Activated naive CD4-positive, alpha-beta T cell treated with anti-CD3 and anti-CD28 coated beads for 36 hours (primary cell): ENCODE data around the gene GADD45GIP1. TPM values are rescaled to one million over a fixed set of nuclear protein-coding genes. Genes with fewer than 3 reads are reported as not detected.
"Not testable (repeated sequence)": the region's sequence is repeated elsewhere in the genome, so short reads cannot be mapped to it uniquely, and the experiment has no call there.

Source experiments
- CTCF ChIA-PET: fragments of 350-600 bp; sonication (Branson Sonifier 250); formaldehyde crosslinking; loops from one replicate; lab custom pipeline; 2021; ENCODE audit warnings: antibody characterized with exemption; lab: Charles Lee
- DNase-seq: peaks from one replicate; pipeline ENCODE4 v3.0.0-alpha.2; 2020
- H3K27ac Mint-ChIP-seq: one replicate; pipeline ENCODE4 v1.8.0; 2021; ENCODE audit warnings: mild to moderate bottlenecking, mixed read lengths
- H3K27me3 Mint-ChIP-seq: one replicate; pipeline ENCODE4 v1.8.0; 2021; ENCODE audit warnings: low read depth, mixed read lengths
- H3K36me3 Mint-ChIP-seq: one replicate; pipeline ENCODE4 v1.8.0; 2021; ENCODE audit warnings: low read depth, mixed read lengths
- H3K4me1 Mint-ChIP-seq: one replicate; pipeline ENCODE4 v1.8.0; 2021; ENCODE audit warnings: low read depth, mixed read lengths
- H3K4me3 Mint-ChIP-seq: one replicate; pipeline ENCODE4 v1.8.0; 2021; ENCODE audit warnings: mild to moderate bottlenecking, moderate library complexity, mixed read lengths
- H3K9me3 Mint-ChIP-seq: one replicate; pipeline ENCODE4 v1.8.0; 2021; ENCODE audit warnings: mixed read lengths
- intact Hi-C: fragments of 100-400 bp; cut with micrococcal nuclease; formaldehyde crosslinking; loops from one replicate; pipeline ENCODE4 v1.15.1; 2023
- total RNA-seq, 2 experiments: library from RNA; stranded (reverse); gene quantifications; one replicate each; pipeline ENCODE4 v1.2.3, GENCODE V29; 2021

GADD45GIP1 gene
- total RNA-seq, 2 experiments from 2014 or later: 27.4 to 28.6 TPM

DNA sequence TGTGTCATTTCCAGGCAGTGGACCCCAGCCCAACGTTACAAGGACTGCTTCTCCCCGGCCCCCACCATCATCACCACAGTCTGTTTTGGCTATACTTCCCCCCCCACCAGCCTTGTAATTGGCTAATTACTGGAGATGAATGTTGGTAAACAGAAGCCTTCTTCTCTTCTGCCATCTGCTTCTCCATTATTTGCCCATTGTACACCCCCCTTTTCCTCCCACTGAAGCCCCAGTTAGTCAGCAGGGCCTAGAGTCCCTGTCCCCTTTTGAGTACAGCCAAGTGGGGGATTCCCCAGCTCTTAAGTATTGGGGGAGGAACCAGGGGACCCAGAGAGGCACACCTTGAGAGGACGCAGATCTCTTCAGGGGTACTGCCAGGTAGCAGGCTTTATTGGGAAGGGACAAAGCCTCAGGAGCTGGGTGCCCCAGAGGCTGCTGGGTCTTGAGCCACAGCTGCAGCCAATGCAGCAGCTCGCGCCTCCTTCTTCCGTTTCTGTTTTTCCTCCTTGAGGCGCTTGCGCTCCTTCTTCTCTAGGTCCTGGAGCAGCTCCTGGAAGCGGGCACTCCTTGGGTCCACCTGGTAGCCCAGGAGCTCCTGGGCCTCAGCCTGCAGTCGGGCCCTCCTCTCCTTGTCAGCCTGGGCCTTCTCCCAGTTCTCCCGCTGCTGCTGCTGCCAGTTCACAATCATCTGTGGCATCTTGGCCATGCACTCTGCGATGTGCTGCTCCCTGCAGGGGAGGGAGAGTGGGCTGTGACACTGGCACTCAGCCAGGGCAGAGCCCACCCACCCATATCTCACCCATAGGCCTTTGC lies 3.0 kb downstream of the GADD45GIP1 start:
- intact Hi-C loops: loop anchor here (1.0 kb wide), 1 partner anchor 9 kb away; the partner anchor contains the start of gene RAD23A
- H3K27ac Mint-ChIP-seq: peak overlapping the region; percentile 76
- CTCF ChIA-PET: interaction anchor here (0.5 to 6.2 kb wide), 4 partner anchors 11 to 236 kb away, joined by 3 to 36 read pairs (median 3); no protein-coding TSS in a partner anchor
- H3K36me3 Mint-ChIP-seq: peaks cover 36% of the 10 kb centered on the region
- peaks cover 45% of the 10 kb centered on the region for H3K4me1 Mint-ChIP-seq
- DNase-seq: no peak
- no peaks in the 10 kb centered on the region for H3K9me3 Mint-ChIP-seq
- no peak overlapping the region for H3K4me3 Mint-ChIP-seq
- no peaks in the 10 kb centered on the region for H3K27me3 Mint-ChIP-seq

- Mint-ChIP-seq H3K4me3 (no peak overlapping the region), H3K27me3 (no peaks in the 10 kb centered on the region), H3K9me3 (no peaks in the 10 kb centered on the region), H3K36me3 (peaks cover 39% of the 10 kb centered on the region), H3K4me1 (peaks cover 48% of the 10 kb centered on the region), H3K27ac (peak overlapping the region; percentile 76)
- CTCF ChIA-PET: interaction anchor here (6.2 kb wide), 1 partner anchor 12 kb away, joined by 36 read pairs; no protein-coding TSS in a partner anchor
- no peak for DNase-seq
- intact Hi-C loops: no loop called here
Measured at GRCh38 chr19:12953138-12953798, 3.8 kb downstream of the GADD45GIP1 start.

DNA sequence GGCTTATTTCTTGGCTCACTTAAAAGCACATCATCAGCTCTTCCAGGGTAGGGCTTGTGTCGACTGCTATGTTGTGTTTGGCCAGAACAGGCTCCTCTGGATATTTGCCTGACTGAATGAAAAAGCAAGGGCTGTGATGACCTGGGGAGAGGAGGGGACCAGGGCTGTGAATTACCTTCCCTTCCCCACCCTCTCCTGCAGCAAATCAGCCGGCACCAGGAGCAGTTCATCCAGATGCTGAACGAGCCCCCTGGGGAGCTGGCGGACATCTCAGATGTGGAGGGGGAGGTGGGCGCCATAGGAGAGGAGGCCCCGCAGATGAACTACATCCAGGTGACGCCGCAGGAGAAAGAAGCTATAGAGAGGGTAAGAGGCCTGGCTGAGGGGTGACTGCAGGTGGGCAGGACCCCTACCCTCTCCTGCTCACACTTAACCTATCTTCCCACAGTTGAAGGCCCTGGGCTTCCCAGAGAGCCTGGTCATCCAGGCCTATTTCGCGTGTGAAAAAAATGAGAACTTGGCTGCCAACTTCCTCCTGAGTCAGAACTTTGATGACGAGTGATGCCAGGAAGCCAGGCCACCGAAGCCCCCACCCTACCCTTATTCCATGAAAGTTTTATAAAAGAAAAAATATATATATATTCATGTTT lies 4.4 kb downstream of the GADD45GIP1 start:
- Mint-ChIP-seq H3K4me3 (no peak overlapping the region), H3K27ac (peak overlapping the region; percentile 76), H3K36me3 (peaks cover 45% of the 10 kb centered on the region), H3K27me3 (no peaks in the 10 kb centered on the region), H3K9me3 (no peaks in the 10 kb centered on the region), H3K4me1 (peaks cover 53% of the 10 kb centered on the region)
- no peak for DNase-seq
- intact Hi-C loops: no loop called here
- CTCF ChIA-PET: interaction anchor here (0.6 to 6.2 kb wide), 2 partner anchors 13 to 61 kb away, joined by 3 to 36 read pairs; no protein-coding TSS in a partner anchor

DNA sequence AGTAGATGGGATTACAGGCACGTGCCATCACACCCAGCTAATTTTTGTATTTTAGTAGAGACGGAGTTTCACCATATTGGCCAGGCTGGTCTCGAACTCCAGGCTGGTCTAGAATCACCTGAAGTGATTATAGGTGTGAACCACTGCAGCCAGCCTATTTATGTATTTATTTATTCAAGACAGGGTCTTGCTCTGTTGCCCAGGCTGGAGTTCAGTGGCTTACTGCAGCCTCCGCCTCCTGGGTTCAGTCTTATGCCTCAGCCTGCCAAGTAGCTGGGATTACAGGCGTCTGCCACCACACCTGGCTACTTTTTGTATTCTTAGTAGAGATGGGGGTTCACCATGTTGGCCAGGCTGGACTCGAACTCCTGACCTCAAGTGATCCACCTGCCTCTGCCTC lies 5.0 kb downstream of the GADD45GIP1 start:
- Mint-ChIP-seq H3K27ac (peak overlapping the region; percentile 48), H3K4me1 (peaks cover 55% of the 10 kb centered on the region), H3K36me3 (peaks cover 47% of the 10 kb centered on the region)
- H3K27me3 Mint-ChIP-seq, H3K9me3 Mint-ChIP-seq, intact Hi-C loops, H3K4me3 Mint-ChIP-seq, DNase-seq: not testable (repeated sequence)
- CTCF ChIA-PET: interaction anchor here (0.6 to 6.2 kb wide), 2 partner anchors 13 to 61 kb away, joined by 3 to 36 read pairs; no protein-coding TSS in a partner anchor

- Mint-ChIP-seq H3K27ac (peak overlapping the region; percentile 59), H3K27me3 (no peaks in the 10 kb centered on the region), H3K4me3 (no peak overlapping the region), H3K9me3 (no peaks in the 10 kb centered on the region), H3K4me1 (peaks cover 52% of the 10 kb centered on the region), H3K36me3 (peaks cover 64% of the 10 kb centered on the region)
- CTCF ChIA-PET: interaction anchor here (1.4 kb wide), 1 partner anchor 16 kb away, joined by 8 read pairs; no protein-coding TSS in a partner anchor
- no peak for DNase-seq
- intact Hi-C loops: no loop called here
Measured at GRCh38 chr19:12949363-12950283, 7.4 kb downstream of the GADD45GIP1 start.

DNA sequence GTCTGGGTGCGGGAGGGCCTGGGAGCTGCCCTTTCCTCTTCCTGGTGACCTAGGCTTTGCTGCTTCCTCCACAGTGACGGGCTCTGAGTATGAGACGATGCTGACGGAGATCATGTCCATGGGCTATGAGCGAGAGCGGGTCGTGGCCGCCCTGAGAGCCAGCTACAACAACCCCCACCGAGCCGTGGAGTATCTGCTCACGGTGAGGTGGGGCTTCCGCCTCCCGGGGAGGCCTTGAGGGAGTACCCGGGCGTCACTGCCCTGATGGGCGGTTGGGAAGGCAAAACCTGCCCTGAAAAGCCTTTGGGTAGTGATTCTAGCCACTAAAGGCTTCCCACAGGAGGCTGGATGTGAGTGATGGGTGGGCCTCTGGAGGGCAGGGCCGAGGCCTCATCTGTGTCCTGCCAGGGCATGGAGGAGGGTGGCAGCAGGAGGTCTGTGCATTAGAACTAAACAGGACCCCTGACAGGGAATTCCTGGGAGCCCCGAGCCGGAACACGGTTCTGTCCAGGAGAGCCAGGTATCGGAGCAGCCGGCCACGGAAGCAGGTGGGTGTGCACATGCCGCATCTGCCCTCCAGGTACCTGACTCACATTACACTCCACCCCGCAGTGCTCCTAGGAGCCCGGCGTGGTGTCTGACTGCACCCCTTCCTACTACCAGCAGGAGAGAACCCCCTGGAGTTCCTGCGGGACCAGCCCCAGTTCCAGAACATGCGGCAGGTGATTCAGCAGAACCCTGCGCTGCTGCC lies 8.2 kb downstream of the GADD45GIP1 start:
- CTCF ChIA-PET: interaction anchor here (1.2 to 2.8 kb wide), 2 partner anchors 17 to 145 kb away, joined by 3 to 17 read pairs; no protein-coding TSS in a partner anchor
- Mint-ChIP-seq H3K27ac (no peak overlapping the region), H3K27me3 (no peaks in the 10 kb centered on the region), H3K9me3 (no peaks in the 10 kb centered on the region), H3K4me1 (peaks cover 50% of the 10 kb centered on the region), H3K4me3 (no peak overlapping the region), H3K36me3 (peaks cover 69% of the 10 kb centered on the region)
- intact Hi-C loops: no loop called here
- no peak for DNase-seq

DNA sequence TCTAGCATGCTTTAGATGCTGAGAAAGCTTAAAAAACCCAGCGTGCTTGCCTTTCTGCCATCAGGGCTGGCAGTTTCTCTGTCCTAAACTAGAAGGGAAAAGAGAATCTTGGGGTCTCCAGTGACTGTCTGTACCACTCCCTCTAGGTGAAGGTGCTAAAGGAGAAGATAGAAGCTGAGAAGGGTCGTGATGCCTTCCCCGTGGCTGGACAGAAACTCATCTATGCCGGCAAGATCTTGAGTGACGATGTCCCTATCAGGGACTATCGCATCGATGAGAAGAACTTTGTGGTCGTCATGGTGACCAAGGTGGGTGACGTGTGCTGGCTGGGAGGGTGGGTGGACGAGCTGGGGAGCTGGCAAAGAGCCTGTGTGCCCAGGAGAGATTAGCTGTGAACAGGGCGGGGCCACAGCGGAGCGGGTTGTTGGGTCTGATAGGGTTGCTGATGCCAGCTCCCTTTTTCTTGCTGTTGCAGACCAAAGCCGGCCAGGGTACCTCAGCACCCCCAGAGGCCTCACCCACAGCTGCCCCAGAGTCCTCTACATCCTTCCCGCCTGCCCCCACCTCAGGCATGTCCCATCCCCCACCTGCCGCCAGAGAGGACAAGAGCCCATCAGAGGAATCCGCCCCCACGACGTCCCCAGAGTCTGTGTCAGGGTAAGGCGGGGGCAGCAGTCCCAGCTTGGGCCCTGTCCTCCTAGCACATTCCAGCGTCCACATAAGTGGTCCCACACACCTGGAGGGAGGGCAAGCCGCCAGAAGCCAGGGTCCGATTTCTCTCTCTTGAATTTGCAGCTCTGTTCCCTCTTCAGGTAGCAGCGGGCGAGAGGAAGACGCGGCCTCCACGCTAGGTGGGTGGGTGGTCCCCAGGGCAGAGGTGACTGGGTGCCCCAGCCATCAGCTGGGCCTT lies 9.1 kb downstream of the GADD45GIP1 start:
- intact Hi-C loops: no loop called here
- H3K9me3 Mint-ChIP-seq: no peaks in the 10 kb centered on the region
- no peak for DNase-seq
- H3K27ac Mint-ChIP-seq: no peak overlapping the region
- H3K4me1 Mint-ChIP-seq: peaks cover 48% of the 10 kb centered on the region
- CTCF ChIA-PET: interaction anchor here (1.0 to 2.8 kb wide), 3 partner anchors 15 to 146 kb away, joined by 3 to 17 read pairs (median 3); no protein-coding TSS in a partner anchor
- no peaks in the 10 kb centered on the region for H3K27me3 Mint-ChIP-seq
- peaks cover 71% of the 10 kb centered on the region for H3K36me3 Mint-ChIP-seq
- H3K4me3 Mint-ChIP-seq: no peak overlapping the region

DNA sequence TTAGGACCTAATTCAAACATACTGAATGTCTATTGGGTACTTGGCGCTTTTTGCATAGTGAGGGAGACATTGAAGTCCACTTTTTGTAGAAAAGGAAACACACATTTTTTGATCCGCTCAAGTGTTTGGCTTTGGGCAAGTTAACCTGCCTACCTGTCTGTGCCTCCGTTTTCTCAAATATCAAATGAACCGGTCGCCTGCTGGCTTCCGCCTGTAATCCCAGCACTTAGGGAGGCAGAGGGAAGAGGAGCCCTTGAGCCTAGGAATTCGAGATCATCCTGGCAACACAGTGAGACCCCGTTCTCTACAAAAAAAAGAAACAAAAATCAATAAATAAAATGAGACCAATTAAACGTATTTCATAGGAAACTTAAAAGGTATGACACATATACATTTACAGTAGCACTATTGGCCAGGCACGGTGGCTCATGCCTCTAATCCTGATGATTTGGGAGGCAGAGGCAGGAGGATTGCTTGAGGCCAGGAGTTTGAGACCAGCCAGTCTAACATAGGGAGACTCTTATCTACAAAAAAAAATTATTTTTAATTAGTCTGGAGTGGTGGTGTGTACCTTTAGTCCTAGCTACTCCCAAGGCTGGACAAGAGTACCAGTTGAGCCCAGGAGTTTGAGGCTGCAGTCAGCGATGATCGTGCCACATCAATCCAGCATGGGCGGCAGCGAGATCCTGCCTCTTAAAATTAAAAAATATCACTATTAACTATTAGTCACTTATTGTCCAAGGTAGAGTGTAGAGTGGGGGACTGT lies 10.1 kb downstream of the GADD45GIP1 start:
- Mint-ChIP-seq H3K27me3 (no peaks in the 10 kb centered on the region), H3K4me1 (peaks cover 51% of the 10 kb centered on the region), H3K36me3 (peaks cover 72% of the 10 kb centered on the region), H3K27ac (peak overlapping the region; percentile 91), H3K4me3 (peak overlapping the region; percentile 90), H3K9me3 (no peaks in the 10 kb centered on the region)
- CTCF ChIA-PET: interaction anchor here (1.0 to 2.8 kb wide), 2 partner anchors 9 to 19 kb away, joined by 3 to 17 read pairs; no protein-coding TSS in a partner anchor
- DNase-seq: no peak
- intact Hi-C loops: no loop called here

GRCh38 chr19:12946092-12946721 lies 10.8 kb downstream of the GADD45GIP1 start:
- Mint-ChIP-seq H3K4me1 (peaks cover 54% of the 10 kb centered on the region), H3K9me3 (no peaks in the 10 kb centered on the region), H3K27ac (peak overlapping the region; percentile 91), H3K4me3 (peak overlapping the region; percentile 90), H3K36me3 (peaks cover 71% of the 10 kb centered on the region), H3K27me3 (no peaks in the 10 kb centered on the region)
- CTCF ChIA-PET: interaction anchor here (1.0 to 2.8 kb wide), 2 partner anchors 9 to 20 kb away, joined by 3 to 17 read pairs; no protein-coding TSS in a partner anchor
- intact Hi-C loops: no loop called here
- DNase-seq: peak; percentile 59
